IMR-90 (cell line): ENCODE measurements around the gene RNF186. TPM values are rescaled to one million over a fixed set of nuclear protein-coding genes. Genes with fewer than 3 reads are reported as not detected.

Source experiments
- ATAC-seq: fragments of 200-7000 bp; cut with Tn5 transposase; 2 replicates; pipeline ENCODE4 v1.9.1; 2020; ENCODE audit warnings: low read depth, mild to moderate bottlenecking, moderate library complexity
- BruUV-seq: library from RNA; stranded (reverse); fragments of 400-500 nt; replicated peaks from 2 replicates; lab custom pipeline; 2021; lab: Mats Ljungman, UMichigan
- CTCF ChIA-PET: fragments of 300-600 bp; formaldehyde crosslinking; extraction: SDS; loops from one replicate; lab custom pipeline; 2021; ENCODE audit warnings: antibody characterized with exemption; lab: Yijun Ruan, JAX
- POLR2A ChIA-PET: fragments of 300-600 bp; sonication (Branson Sonifier 250); formaldehyde crosslinking; loops from one replicate; lab custom pipeline; 2022; ENCODE audit warnings: antibody characterized with exemption; ENCODE audit not compliant: unreplicated experiment; lab: Charles Lee
- DNase-seq: peaks from one replicate; pipeline ENCODE4 v3.0.0; 2013
- H2AFZ ChIP-seq: replicated peaks from 2 replicates; pipeline ENCODE3; 2013; ENCODE audit warnings: low read length, mild to moderate bottlenecking; ENCODE audit not compliant: poor library complexity
- H2AK5ac ChIP-seq: 2 replicates; pipeline ENCODE4 v1.6.1; 2013; ENCODE audit warnings: low read depth, low read length, inconsistent platforms
- H2AK9ac ChIP-seq: replicated peaks from 2 replicates; pipeline ENCODE3; 2013; ENCODE audit warnings: mild to moderate bottlenecking, low read depth, low read length, moderate library complexity; ENCODE audit not compliant: poor library complexity
- H2BK120ac ChIP-seq: 2 replicates; pipeline ENCODE4 v1.6.1; 2013; ENCODE audit warnings: low read depth, low read length, inconsistent platforms
- H2BK15ac ChIP-seq: 3 replicates; pipeline ENCODE4 v1.6.1; 2013; ENCODE audit warnings: low read depth, low read length, inconsistent platforms
- H2BK20ac ChIP-seq: 2 replicates; pipeline ENCODE4 v1.6.1; 2013; ENCODE audit warnings: low read depth, mild to moderate bottlenecking, inconsistent platforms, low read length, moderate library complexity
- H2BK5ac ChIP-seq: 2 replicates; pipeline ENCODE4 v1.6.1; 2013; ENCODE audit warnings: mild to moderate bottlenecking, low read depth, low read length, inconsistent platforms; ENCODE audit not compliant: poor library complexity, severe bottlenecking
- H3K14ac ChIP-seq: replicated peaks from 2 replicates; pipeline ENCODE4 v1.6.1; 2013; ENCODE audit warnings: low read depth, low read length, inconsistent platforms
- H3K18ac ChIP-seq: 2 replicates; pipeline ENCODE4 v1.6.1; 2013; ENCODE audit warnings: low read depth, low read length, control low read depth
- H3K23ac ChIP-seq: 2 replicates; pipeline ENCODE4 v1.6.1; 2013; ENCODE audit warnings: low read depth, low read length, inconsistent platforms
- H3K27ac ChIP-seq: 2 replicates; pipeline ENCODE4 v1.5.1; 2013; ENCODE audit warnings: mild to moderate bottlenecking, control low read depth, low read length; ENCODE audit not compliant: insufficient read depth
- H3K27me3 ChIP-seq: 2 replicates; pipeline ENCODE4 v1.6.1; 2013; ENCODE audit warnings: low read length; ENCODE audit not compliant: control insufficient read depth, insufficient read depth
- H3K36me3 ChIP-seq: 2 replicates; pipeline ENCODE4 v1.6.1; 2013; ENCODE audit warnings: low read length, mixed read lengths; ENCODE audit not compliant: control insufficient read depth, insufficient read depth
- H3K4ac ChIP-seq: 2 replicates; pipeline ENCODE4 v1.6.1; 2013; ENCODE audit warnings: low read depth, low read length, inconsistent platforms
- H3K4me1 ChIP-seq: 2 replicates; pipeline ENCODE4 v1.6.1; 2013; ENCODE audit warnings: low read length, mixed read lengths; ENCODE audit not compliant: control insufficient read depth, insufficient read depth
- H3K4me2 ChIP-seq: 2 replicates; pipeline ENCODE4 v1.6.1; 2013; ENCODE audit warnings: low read depth, mild to moderate bottlenecking, control low read depth, low read length, moderate library complexity
- H3K4me3 ChIP-seq: 2 replicates; pipeline ENCODE4 v1.5.1; 2013; ENCODE audit warnings: low read depth, mild to moderate bottlenecking, control low read depth, low read length, moderate library complexity; ENCODE audit not compliant: insufficient read depth
- H3K56ac ChIP-seq: 2 replicates; pipeline ENCODE4 v1.6.1; 2013; ENCODE audit warnings: low read length, inconsistent platforms; ENCODE audit not compliant: insufficient read depth; ENCODE audit errors: extremely low read depth
- H3K79me1 ChIP-seq, 2 experiments: 2 replicates each; pipeline ENCODE4 v1.6.1; 2013; ENCODE audit warnings: low read length in 2 of 2, inconsistent platforms in 1 of 2, low read depth in 1 of 2
- H3K9ac ChIP-seq: 2 replicates; pipeline ENCODE4 v1.6.1; 2013; ENCODE audit warnings: low read depth, low read length, control low read depth
- H3K9me1 ChIP-seq: 2 replicates; pipeline ENCODE4 v1.6.1; 2013; ENCODE audit warnings: low read length, inconsistent platforms; ENCODE audit not compliant: insufficient read depth
- H3K9me3 ChIP-seq: 2 replicates; pipeline ENCODE4 v1.6.1; 2013; ENCODE audit warnings: low read length; ENCODE audit not compliant: control insufficient read depth, insufficient read depth
- H4K20me1 ChIP-seq: 2 replicates; pipeline ENCODE4 v1.6.1; 2013; ENCODE audit warnings: low read length, inconsistent platforms; ENCODE audit not compliant: insufficient read depth
- H4K5ac ChIP-seq: 2 replicates; pipeline ENCODE4 v1.6.1; 2013; ENCODE audit warnings: mild to moderate bottlenecking, low read depth, low read length, control low read depth
- H4K8ac ChIP-seq, 2 experiments: 2 replicates each; pipeline ENCODE4 v1.6.1; 2013; ENCODE audit warnings: low read depth in 2 of 2, low read length in 2 of 2, control low read depth in 1 of 2, inconsistent platforms in 1 of 2
- H4K91ac ChIP-seq: 2 replicates; pipeline ENCODE4 v1.6.1; 2013; ENCODE audit warnings: low read depth, low read length, inconsistent platforms; ENCODE audit not compliant: insufficient read depth
- MAFK ChIP-seq: IDR thresholded peaks from 2 replicates; pipeline ENCODE4 v1.6.1; 2012; ENCODE audit warnings: low read depth, low read length, improper control_type of control experiment
- MAZ ChIP-seq: IDR thresholded peaks from 2 replicates; pipeline ENCODE4 v1.6.1; 2012; ENCODE audit warnings: low read depth, mild to moderate bottlenecking, low read length, improper control_type of control experiment, moderate library complexity, borderline replicate concordance
- NFE2L2 ChIP-seq: fragments of 150-350 bp; IDR thresholded peaks from 2 replicates; pipeline ENCODE4 v1.6.1; 2016; ENCODE audit warnings: low read depth, mild to moderate bottlenecking, low read length
- dilution Hi-C: fragments of 300-500 bp; cut with HindIII; formaldehyde crosslinking; loops from one replicate; pipeline ENCODE4 v1.14.3; 2018; ENCODE audit warnings: low sequenced_read_pairs; ENCODE audit not compliant: unreplicated experiment
- in situ Hi-C: fragments of 300-500 bp; cut with MboI; formaldehyde crosslinking; loops from 3 replicates; pipeline ENCODE4 v1.14.3; 2019; ENCODE audit warnings: low sequenced_read_pairs, inconsistent platforms, mixed read lengths
- intact Hi-C: fragments of 100-400 bp; cut with micrococcal nuclease; formaldehyde crosslinking; loops from 2 replicates; pipeline ENCODE4 v1.10.0; 2022
- polyA plus RNA-seq, 3 experiments: library from polyadenylated mRNA; depleted of rRNA; stranded (reverse); fragments of >200 nt; gene quantifications; 2 replicates each; pipeline ENCODE4 v1.2.3, GENCODE V29; 2012; ENCODE audit warnings: low replicate concordance in 1 of 3
- total RNA-seq: library from RNA; depleted of rRNA; stranded (reverse); fragments of >200 nt; gene quantifications from 2 replicates; pipeline ENCODE4 v1.2.3, GENCODE V29; 2012

Gene RNF186
- total and polyA plus RNA-seq, 2 of the 4 experiments (the other 2 are of a cell fraction): not detected

GRCh38 chr1:19840228-19840627, 25.1 kb upstream of the RNF186 start:
- CTCF ChIA-PET: interaction anchor here (0.8 kb wide), 1 partner anchor 9 kb away, joined by 3 read pairs; no protein-coding TSS in a partner anchor
- TF ChIP-seq NFE2L2 (peak; percentile 81), MAZ (no peak), MAFK (peak; percentile 32; the same call in 1 of the 2 replicates)
- POLR2A ChIA-PET: no interaction called here
- Histone ChIP-seq H3K27me3 (peaks cover 4% of the 10 kb centered on the region), H2BK5ac (no peak overlapping the region), H3K56ac (no peak overlapping the region), H3K4me1 (no peaks in the 10 kb centered on the region), H3K4me3 (no peak overlapping the region), H4K20me1 (no peaks in the 10 kb centered on the region), H3K18ac (no peak overlapping the region), H3K23ac (no peak overlapping the region), H3K79me1 (no peaks in the 10 kb centered on the region), H2AK9ac (no peak overlapping the region), H3K9ac (no peak overlapping the region), H3K9me3 (0 out of 2 replicates have a peak, but pooled peaks cover 1% of the 10 kb centered on the region), H3K4me2 (no peak overlapping the region), H2AK5ac (no peak overlapping the region), H3K27ac (no peak overlapping the region), H2BK20ac (no peak overlapping the region), H4K91ac (no peak overlapping the region), H3K9me1 (no peaks in the 10 kb centered on the region), H3K36me3 (no peaks in the 10 kb centered on the region), H4K8ac (no peak overlapping the region), H2AFZ (no peak overlapping the region), H3K14ac (no peak overlapping the region), H3K4ac (no peak overlapping the region), H2BK120ac (no peak overlapping the region), H2BK15ac (no peak overlapping the region), H4K5ac (no peak overlapping the region)
- in situ Hi-C loops: no loop called here
- ATAC-seq (no peak), DNase-seq (peak; percentile 12)
- dilution Hi-C loops: no loop called here
- BruUV-seq: no TSS peak
- intact Hi-C loops: no loop called here
